HT-29 (cell line): ENCODE results near the gene MGMT. TPM values are rescaled to one million over a fixed set of nuclear protein-coding genes. Genes with fewer than 3 reads are reported as not detected.

Experiments
- DNase-seq: peaks from one replicate; pipeline ENCODE4 v3.0.0-alpha.2; 2015; ENCODE audit warnings: low spot score
- total RNA-seq: library from RNA; depleted of rRNA; stranded (reverse); fragments of >200 nt; shearing (Covaris generic); gene quantifications from 2 replicates; pipeline ENCODE4 v1.2.3, GENCODE V29; 2014

Gene MGMT
- total RNA-seq, 1 experiment from 2014 or later: 32.7 TPM

DNA sequence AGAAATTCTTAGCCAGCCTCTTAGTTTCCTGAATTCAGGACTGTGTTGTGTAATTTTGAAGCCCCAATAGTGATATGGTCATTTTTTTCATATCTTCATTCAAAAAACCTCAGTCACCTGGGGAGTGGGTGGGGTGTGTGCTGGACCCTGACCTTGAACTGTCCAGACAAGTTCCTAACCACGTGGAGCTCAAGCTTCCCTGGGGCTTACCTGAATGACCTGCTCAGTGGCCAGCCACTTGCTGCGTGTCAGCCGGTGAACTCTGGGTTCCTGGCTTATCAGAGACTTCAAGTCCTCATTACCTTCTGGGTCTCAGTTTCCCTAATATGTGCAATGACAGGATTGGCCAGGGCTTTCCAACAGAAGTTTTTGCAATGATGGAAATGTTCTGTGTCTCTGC is 27.1 kb downstream of the MGMT start:
- no peak for DNase-seq

DNA sequence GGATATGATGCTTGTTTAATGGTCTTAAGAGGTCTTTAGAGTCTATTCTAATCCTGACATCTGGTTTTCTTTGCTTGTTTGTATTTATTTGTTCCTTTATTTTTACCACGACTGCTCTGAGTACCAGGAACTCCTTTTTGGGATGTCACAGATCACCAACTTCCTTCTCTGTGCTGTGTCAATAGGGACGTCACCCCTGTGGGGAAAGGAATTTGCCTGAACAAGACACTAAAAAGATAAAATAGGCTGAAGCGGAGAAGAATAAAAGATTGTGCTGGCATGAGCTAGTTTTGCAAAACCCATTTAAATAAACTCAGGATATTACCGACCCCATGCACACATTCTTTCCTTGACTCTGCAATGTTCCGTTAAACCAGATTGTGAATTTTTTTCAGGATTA is 27.7 kb downstream of the MGMT start:
- no peak for DNase-seq

DNA sequence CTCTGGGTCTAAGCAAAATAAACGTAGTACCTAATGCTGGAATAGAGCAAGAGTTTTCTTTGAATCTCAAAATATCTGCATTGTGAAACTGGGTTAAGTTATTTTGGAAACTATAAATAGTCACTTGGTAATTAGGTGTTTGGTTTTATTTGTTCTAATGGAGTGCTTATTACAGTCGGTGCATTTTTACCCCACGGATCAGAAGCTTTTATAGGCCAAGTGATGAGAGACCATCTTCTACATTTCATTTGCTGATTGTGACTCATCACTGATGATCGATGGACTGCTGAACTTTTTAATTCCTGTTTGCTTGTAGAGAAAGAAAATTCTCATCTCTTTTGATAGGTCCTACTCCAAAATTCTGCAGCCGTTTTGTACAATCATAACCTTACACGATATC is 28.2 kb downstream of the MGMT start:
- DNase-seq: no peak

DNA sequence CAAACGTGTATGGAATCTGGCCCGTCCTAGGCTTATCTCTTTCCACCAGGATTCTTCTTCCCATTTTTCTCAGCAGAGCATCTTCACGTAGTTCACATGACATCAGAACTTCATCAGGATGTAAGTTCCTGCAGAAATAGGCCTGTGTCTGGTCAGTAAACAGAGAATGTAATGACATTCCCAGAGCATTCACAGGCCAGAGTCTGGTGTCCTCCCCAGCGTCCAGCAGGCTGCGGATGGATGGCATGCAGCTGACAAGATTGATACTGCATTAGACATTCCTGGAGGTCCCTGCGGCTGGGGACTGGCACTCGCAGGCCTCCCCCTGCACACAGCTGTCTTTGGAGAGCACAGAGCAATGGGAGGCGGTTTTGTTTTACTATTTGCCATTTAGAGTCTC is 28.7 kb downstream of the MGMT start:
- no peak for DNase-seq

DNA sequence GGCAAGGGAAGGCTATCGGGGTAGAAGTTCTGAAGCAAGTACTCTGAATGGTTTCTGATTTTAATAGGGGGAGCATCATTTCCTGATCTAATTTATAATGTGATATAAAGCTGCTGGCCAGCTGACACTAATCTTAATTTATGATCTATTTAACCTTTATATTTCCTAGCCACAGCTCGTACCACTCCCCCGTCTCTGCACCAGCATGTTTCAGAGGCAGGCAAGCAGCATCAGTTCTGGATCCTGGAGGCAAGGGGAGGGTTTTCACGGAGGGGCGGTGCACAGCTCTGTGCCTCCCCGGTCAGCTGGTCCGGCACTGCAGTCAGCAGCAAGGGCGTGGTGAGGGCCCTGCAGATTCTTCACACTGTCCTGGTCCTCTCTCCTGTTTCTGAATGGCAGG is 30.0 kb downstream of the MGMT start:
- no peak for DNase-seq

DNA sequence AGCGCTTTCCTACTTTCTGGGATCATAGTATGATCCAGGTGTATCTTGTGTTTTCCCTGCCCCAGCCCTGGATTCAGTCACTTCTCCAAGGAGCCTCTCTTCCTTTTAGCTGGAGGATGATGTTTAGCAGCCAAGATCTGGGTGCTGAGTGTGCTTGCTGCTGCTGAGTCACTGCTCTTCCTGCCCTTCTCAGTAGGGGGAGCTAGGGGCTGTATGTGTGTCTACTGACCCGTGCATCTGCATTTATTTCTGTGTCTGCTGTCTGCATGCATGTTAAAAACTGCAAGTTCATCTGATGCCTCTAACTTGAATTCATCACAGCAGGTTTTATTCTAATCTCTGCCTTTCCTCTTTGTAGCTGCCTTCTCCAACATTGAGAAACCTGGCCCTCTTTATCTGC is 31.6 kb downstream of the MGMT start:
- DNase-seq: peak; percentile 11

DNA sequence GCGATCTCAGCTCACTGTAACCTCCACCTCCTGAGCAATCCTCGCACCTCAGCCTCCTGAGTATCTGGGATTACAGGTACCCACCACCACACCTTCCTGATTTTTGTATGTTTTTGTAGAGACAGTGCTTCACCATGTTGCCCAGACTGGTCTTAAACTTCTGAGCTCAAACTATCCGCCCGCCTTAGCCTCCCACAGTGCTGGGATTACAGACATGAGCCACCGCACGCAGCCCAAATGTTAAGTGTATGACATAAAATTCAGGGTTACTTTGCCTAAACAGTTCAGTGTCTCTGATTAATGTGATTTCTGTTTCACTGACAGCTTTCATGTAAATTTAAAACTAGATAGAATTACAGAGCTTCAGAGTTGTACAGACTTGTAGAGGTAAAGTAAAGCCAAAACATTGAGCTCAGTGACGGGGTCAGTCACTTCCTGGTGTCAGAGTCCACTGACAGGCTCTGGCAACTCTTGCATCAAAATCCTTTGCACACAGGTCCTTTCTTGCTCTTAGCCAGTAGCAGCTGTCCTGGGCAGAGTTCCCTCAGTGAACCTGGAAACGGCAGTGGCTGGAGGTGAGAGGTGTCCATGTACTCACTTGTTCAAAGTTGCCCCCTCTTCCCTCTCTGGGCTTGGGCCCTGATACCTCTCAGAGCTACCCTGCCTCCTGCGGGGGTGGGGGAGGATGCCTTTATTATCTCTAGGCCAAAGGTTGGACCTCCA is 33.7 kb downstream of the MGMT start:
- no peak for DNase-seq

DNA sequence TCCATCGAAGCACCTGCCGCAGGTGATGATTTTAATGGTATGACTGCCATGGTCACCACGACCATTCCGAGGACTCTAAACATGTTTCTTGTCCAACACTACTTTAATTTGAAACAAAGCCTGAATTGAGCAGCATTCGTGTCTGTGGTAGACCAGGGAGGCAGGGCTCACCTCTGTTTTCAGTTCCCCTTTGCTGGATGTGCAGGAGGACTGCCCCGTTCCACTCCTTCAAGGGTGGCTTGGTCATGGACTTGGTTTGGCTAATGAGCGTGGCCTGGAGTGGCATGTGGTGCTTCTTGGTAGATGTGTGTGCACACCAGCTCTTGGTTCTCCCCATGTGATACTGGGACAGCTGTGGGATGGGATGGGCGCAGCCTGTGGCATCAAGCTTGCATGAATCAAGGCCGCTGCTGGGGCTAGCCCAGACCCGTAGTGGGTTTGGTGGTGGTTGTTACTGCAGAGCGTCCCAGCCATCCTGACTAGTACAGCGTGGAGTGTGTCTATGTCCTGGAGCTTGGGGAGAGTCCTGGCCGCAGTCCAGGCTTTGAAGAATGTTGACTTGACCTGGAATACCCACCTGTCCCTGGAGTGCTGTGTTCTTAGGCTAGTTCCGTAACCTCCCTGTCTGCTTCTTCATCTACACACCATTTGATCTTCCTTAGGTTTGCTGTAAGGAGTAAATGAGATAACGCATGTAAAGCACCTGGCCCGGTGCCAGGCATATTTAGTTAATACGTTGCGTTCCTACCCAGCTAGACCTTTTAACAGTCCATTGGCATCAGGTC is 34.8 kb downstream of the MGMT start:
- DNase-seq: peak; percentile 3

DNA sequence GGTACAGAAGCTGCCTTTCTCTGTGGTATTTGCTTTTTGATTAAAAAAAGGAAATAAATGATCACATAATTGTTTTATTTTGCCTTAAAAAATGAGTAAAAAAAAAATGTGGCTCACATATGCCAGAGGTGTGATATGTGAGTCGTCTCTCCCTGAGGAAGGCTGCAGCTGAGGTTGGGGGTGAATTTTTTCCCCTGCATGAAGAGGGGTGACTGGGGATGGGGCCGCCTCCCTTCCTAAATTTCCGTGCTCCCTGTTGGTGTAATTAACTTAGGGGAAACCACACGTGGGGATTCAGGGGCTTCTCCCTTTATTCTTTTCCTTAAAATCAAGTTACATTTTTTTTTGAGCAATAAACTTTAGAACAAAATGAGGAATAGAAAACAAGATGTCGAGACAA is 35.4 kb downstream of the MGMT start:
- DNase-seq: no peak

DNA sequence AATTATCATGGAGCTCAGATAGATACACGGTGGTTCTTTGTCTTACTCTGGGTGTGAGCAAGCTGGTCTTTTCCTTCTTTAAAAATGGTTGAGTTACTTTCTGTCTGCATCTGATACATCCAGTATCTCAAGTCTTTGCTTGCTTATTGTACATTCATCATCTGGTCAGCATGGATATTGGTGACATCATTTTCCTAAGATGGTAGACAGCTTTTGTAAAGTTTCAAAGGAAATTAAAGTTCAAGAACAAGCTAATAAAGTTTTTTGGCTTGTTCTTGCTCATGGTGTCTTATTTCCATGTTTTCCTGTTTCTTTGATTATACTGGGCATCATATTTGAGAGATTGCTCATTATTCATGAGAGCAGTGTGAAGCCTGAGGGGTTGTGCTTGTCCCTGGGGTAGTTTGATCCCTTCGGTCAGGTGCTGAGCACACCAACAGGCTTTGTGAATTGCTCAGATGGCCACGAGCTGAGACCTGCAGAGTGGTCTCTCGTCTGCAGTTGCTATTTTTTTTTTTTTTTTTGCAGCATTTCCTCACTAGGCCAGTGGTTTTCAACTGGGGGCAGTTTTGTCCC is 38.5 kb downstream of the MGMT start:
- DNase-seq: no peak

DNA sequence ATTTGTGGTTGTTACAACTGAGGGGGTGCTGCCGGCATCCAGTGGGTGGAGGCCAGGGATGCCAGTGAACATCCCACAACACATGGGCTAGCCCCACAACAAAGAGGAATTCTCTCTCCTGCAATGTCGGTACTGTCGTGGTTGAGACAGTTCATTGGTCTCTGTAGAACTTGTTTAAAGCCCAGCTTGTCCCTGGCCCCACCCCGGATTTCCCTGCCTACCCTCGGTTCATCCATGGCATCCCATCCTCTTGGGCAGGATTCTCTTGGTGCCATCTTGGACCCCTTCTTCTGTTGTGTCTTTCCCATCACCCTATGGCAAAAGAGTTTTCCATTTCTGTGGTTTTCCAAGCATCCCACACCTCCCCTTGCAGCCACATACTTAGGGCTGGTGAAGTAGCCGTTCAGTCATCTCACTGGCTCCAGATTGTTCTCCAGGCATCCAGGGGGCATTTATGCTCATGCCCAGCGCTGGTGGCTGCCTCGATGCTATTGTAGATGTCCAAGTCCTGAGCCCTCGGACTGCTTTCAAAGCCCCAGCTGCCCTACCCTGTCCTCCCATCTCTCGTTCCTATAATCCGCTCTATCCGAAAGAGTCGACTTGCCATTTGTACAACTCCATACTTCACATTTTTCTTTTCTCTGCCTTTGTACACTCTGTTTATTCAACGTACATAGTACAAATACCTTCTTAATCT is 39.2 kb downstream of the MGMT start:
- no peak for DNase-seq

DNA sequence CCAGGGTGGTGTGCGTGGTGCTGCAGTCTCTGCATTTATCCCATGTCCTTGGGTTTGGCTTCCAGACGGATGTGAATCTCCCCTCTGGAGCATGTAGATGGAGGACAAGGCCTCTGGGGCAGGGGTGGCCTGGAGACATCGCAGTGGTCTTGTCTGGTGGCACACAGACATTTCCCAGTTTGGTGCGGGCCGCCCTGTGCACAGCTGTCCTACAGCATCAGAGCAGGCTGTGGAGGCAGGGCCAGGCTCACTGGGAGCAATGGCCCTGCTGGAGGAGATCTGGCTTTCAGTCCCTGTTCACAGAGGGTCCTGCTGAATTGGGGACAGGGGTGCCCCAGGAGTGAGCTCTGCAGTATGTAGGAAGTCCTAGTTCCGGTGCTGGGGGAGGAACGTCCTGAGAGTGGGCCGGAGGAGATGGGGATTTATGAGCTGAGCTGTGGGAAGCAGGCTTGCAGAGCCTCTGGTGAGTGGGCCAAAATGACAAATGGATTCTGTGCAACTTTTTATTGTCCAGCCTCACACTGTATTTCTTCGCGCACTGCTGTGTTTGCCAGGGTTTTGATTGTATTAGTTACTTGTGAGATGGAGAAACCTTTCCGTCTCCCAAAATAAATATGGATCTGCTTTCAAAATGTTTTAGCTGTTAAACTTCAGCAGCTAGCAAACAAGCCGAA is 40.3 kb downstream of the MGMT start:
- DNase-seq: no peak

DNA sequence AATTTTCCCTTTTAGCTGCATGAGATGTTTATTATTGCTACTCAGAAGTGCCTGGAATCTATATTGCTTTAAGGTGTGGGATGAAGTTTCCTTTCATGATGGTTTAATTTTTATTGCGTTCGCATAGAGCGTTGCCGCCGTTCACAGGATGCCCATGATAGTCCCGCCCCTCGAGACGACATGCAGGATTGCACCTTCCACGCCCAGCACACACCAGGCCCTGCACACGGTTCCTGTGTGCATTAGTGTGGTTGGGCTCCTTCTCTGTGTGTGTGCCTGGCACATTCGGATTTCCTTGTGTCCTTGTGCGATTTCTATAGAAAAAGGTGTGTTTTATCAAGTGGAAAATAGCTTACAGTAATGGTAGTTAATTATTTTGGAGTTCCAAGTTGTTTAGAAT is 42.1 kb downstream of the MGMT start:
- no peak for DNase-seq

DNA sequence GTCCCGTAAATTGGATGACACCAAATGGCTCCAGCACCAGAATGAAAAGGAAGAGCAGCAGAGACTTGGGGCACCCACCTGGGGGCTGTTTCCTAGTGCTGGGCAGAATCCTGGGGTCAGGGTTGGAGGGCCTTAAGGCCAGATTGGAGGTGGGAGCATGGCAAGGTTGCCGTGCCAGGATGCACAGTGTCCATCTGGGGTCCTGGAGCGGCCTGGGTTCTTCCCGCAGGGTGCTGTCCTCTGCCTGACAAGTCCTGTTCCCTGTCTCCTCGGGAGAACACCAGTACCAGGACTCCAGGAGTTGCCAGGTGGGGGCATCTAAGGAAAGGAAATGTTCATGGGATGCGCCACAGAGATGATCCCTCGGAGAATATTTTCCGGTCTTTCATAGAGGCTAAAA is 42.8 kb downstream of the MGMT start:
- DNase-seq: no peak

DNA sequence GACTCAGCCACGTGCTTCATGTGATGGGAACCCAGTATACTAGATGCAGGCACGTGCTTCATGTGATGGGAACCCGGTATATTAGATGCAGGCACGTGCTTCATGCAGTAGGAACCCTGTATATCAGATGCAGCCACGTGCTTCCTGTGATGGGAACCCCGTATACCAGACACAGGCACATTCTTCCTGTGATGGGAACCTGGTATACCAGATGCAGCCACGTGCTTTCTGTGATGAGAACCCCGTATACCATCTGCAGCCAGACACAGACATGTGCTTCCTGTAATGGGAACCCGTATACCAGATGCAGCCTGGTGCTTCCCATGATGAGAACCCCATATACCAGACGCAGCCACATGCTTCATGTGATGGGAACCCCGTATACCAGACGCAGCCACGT is 44.0 kb downstream of the MGMT start:
- DNase-seq: no peak

DNA sequence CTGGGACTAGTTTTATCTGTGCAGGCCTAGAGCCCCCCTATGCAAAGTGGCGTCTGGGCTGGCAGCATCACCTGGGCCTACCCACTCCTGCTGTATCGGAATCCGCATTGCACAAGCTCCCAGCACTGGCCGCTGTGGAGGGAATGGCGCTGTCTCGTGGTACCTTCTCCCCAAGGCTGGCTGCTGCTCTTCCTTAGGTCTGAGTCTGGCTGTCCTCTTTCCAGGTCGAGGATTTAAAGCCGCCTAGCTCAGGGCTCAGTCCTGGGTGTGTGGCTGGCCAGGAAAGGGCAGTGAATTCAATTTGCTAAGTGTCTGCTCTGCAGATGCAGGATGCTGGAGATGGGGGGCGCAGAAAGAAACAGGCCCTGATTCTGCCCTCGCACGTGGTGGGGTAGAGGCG is 44.7 kb downstream of the MGMT start:
- no peak for DNase-seq

DNA sequence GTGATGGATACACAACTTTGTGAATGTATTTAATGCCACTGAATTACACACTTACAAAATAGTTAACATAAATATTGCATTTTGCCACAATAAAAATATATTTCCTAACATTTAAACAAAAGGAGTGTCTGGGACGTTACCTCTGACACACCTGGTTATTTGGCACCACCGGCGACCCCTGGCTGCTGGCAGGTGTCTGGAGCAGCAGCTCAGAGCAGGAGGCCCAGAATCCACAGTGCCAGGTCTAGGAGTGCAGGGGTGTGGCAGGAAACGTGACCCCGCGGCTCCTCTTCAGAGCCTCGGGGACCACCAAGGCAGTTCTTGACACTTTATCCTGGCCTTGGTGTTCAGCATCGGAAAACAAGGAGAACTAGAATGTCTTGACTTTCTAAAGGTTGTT is 46.3 kb downstream of the MGMT start:
- DNase-seq: no peak

DNA sequence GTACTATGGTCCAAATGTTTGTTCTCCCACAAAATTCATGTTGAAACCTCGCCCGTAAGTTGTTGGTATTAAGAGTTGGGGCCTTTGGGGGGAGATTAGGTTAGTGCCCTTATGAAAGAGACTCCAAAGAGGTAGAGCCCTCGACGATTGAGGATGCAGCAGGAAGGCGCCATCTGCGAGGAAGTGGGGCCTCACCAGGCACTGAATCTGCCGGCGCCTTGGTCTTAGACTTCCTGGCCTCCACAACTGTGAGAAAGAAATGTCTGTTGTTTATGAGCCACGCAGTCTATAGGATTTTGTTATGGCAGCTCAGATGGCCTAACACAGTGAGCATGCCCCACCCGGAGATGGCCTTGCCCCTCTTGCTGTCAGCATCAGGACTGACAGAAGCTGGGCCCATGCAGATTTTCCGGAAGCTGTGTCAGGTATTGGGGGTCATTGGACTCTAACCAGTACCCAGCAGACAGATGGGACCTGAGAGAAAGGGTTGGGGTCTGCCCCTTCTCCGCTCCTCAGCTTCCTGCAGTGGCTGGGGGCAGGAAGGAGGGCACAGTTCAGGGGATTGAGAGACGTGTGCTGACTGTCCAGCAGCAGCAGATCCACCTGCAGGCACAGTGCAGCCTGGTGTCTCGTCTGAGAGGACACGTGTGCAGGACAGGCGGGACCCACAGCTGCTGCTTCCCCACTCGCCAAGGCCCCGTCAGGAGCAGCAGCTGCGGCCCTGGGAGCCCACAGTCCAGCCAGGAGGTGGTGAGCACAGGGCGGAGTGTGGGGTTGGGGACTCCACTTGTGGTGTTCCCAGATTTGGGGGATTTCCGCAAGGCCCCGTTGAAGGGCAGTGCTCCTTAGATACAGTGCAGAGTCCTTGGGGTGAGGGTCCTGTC is 47.8 kb downstream of the MGMT start:
- DNase-seq: no peak

DNA sequence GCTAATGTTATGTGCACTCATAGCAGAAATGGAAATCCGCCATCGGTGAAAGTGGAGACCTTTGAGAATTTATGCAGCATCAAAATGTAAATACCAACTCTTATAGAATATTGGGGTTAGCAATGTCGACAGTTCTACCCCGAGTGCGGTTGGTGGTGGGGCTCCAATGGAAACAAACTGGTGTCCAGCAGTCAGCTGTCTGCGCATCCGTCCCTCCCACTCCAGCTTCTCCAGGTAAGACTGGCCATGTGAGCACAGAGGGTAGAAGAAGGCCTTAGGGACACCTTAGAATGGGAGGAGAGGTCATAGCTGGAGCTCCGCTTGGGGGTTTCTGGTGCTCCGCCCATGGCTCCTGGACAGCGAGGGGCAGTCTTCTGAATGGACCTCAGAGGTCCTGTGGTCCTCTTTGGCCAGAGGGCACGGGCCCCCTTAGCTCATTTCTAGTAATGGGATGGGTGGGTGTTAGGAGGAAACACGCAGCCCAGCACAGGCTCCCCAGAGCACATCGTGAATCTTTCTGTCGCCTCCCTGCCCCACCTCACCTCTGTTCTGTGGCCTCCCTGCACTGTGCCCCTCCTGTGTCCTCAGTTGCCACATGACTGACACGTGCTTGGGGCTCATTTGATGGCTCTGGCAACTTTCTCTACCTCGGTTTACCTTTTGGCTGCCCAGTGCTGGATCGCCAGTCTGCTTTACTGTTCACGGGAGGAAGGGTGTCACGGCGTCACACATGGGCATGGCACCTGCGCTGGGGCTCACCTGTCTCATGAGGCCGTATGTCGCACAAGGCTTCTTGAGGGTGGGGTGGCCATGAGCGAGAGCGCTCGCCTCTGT is 50.0 kb downstream of the MGMT start:
- no peak for DNase-seq

DNA sequence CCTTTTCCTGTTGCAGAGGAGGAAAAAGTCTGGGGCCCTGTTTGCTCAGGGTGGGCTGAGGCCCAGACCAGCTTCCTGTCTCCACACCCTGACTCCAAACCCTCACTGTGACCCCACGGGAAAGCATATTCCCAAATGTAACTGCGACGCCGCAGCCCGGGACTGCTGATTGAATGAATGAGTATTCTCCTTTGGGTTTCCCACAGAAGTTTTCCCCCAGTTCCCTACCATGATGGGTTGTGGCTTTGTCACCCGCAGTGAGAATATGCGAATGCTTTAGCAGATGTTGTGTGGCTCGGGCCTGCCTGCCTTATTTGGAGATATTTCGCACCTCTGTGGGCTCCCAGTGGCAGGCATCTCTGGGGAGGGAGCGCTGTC is 50.6 kb downstream of the MGMT start:
- DNase-seq: no peak
